Large intestine (tissue), 3 donors: ENCODE results near the gene FAM114A1. TPM values are rescaled to one million over a fixed set of nuclear protein-coding genes. Genes with fewer than 3 reads are reported as not detected.

Experiments
- DNase-seq, 2 donors: peaks; one replicate each; pipeline versions ENCODE4 v3.0.0 to v3.0.0-alpha.2; 2013
- H3K27ac ChIP-seq: one replicate; pipeline ENCODE4 v1.5.1; 2013; ENCODE audit warnings: low read length
- H3K27me3 ChIP-seq: 2 replicates; pipeline ENCODE4 v1.6.1; 2013; ENCODE audit warnings: low read length; ENCODE audit not compliant: control insufficient read depth, insufficient read depth
- H3K36me3 ChIP-seq: 2 replicates; pipeline ENCODE4 v1.6.1; 2013; ENCODE audit warnings: low read length; ENCODE audit not compliant: control insufficient read depth, insufficient read depth
- H3K4me1 ChIP-seq: one replicate; pipeline ENCODE4 v1.6.1; 2013; ENCODE audit warnings: low read length; ENCODE audit not compliant: control insufficient read depth, insufficient read depth
- H3K4me3 ChIP-seq: one replicate; pipeline ENCODE4 v1.5.1; 2013; ENCODE audit warnings: low read length
- H3K9me3 ChIP-seq: one replicate; pipeline ENCODE4 v1.6.1; 2013; ENCODE audit warnings: mild to moderate bottlenecking, low read depth, low read length, moderate library complexity; ENCODE audit not compliant: control insufficient read depth
- WGBS: methylation state at CpG from one replicate; pipeline ENCODE4 v1.1.5; 2013; ENCODE audit warnings: low lambda C conversion rate; ENCODE audit not compliant: insufficient coverage; 5-methylcytosine and 5-hydroxymethylcytosine counted together
- polyA plus RNA-seq: library from polyadenylated mRNA; unstranded; fragments of 120-200 nt; gene quantifications from one replicate; pipeline ENCODE4 v1.2.1, GENCODE V29; 2013

FAM114A1 gene
- polyA plus RNA-seq, 1 donor, result 36.9 TPM

DNA sequence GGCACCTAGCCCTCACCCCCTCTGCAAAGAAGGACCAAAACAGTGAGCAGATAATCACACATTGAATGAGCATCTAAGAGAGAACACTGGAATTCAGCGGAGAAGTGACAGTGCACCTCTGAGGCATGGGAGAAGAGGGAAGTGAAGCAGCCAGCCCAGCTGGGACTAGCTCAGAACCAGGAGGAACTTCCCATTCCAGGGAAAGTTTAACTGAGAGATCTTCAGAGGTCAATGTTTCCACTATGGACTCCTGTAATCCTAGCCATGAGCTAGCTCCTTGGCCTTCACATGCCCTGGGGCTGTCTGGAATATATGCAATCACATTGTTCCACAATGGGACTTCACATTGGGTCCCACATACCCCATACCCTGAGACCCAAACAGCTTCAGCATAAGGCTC is 35.4 kb upstream of the FAM114A1 start:
- Histone ChIP-seq H3K36me3 (no peaks in the 10 kb centered on the region), H3K4me1 (no peaks in the 10 kb centered on the region), H3K27ac (no peak overlapping the region), H3K4me3 (no peak overlapping the region), H3K9me3 (peaks cover 2% of the 10 kb centered on the region), H3K27me3 (no peaks in the 10 kb centered on the region)
- WGBS, result no CpG with 5 or more reads among the region's 1 CpG
- DNase-seq, result no peak

DNA sequence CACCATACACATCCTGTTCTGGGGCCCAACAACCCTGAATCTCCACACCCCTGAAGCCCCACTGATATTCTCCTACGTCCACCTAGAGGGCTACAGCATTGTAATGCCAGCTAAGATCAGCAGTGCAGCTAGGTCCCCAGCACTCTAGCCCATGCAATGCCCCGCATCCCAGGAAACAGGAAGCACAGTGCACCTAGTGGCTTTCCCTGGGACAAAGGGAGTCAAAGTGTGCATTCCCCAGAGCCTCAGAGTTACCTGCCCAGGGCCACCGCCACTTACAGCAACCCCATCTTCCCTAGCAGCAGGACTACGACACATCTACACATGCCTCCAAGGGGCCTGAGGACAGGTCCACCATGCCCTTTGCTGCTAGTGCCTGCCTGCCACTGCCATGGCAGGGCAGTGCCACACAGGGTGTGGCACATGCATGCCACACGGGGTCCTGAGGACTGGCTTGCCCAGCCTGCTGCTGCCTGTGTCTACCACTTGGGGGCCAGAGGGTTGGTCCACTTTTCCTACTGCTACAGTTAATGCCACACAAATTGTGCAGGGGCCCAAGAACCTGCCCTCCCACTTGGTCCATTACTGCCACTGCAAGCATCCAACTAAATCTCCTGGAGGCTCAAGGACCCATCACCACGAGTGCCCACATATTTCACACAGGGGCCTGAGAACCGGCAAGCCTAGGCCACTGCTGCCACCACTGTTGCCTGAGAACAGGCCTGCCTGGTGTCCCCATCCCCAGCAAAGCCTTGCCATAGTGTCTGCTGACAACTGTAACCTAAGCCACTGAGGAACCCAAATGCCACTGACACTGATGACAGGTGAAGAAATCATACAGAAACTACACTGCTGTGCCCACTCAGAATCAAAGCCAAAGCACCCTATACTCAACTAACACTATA is 34.7 kb upstream of the FAM114A1 start:
- no peak overlapping the region for H3K4me3 ChIP-seq
- no peaks in the 10 kb centered on the region for H3K27me3 ChIP-seq
- no peak for DNase-seq
- H3K36me3 ChIP-seq, result no peaks in the 10 kb centered on the region
- no CpG with 5 or more reads among the region's 7 CpGs for WGBS
- H3K4me1 ChIP-seq, result no peaks in the 10 kb centered on the region
- peaks cover 2% of the 10 kb centered on the region for H3K9me3 ChIP-seq
- H3K27ac ChIP-seq, result no peak overlapping the region

DNA sequence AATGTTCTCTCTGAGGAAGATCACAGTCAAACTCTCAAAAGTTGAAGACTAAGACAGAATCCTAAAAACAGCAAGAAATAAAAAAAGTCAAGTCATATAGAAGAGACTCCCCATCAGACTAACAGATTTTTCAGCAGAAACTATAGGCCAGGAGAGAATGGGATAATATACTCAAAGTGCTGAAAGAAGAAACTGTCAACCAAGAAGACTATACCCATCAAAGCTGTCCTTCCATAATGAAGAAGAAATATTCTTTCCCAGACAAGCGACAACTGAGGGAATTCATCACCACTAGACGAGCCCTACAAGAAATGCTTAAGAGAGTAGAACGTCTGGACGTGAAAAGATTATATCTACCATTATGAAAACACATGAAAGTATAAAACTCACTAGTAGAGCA is 33.0 kb upstream of the FAM114A1 start:
- Histone ChIP-seq H3K27me3 (no peaks in the 10 kb centered on the region), H3K4me1 (no peaks in the 10 kb centered on the region), H3K4me3 (no peak overlapping the region), H3K27ac (no peak overlapping the region), H3K36me3 (no peaks in the 10 kb centered on the region), H3K9me3 (peaks cover 2% of the 10 kb centered on the region)
- DNase-seq, result no peak
- 83% methylated on average over 2 of the region's 4 CpGs for WGBS

DNA sequence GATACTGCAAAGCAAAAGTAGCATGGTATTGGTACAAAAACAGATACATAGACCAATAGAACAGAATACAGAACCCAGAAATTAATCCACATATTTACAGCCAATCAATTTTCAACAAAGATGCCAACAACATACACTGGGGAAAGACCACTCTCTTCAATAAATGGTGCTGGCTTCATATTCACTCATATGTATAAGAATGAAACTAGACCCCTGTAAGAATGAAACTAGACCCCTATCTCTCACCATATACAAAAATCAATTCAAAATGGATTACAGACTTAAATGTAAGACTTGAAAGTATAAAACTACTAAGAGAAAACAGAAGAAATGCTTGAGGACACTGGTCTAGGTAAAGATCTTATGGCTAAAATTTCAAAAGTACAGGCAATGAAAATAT is 30.3 kb upstream of the FAM114A1 start:
- Histone ChIP-seq H3K4me3 (no peak overlapping the region), H3K4me1 (no peaks in the 10 kb centered on the region), H3K36me3 (no peaks in the 10 kb centered on the region), H3K27me3 (peaks cover 2% of the 10 kb centered on the region), H3K9me3 (peaks cover 2% of the 10 kb centered on the region), H3K27ac (no peak overlapping the region)
- DNase-seq, result no peak

DNA sequence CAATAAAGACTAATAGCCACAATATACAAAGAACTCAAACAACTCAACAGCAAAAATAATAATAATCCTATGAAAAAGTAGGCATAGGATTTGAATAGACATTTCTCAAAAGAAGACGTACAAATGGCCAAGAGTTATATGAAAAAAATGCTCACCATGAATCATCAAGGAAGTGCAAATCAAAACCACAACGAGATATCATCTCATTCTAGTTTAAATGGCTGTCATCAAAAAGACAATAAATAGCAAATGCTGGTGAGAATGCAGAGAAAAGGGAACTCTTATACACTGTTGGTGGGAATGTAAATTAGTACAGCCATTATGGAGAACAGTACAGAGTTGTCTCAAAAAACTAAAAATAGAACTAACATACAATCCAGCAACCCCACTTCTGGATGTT is 29.8 kb upstream of the FAM114A1 start:
- Histone ChIP-seq H3K36me3 (no peaks in the 10 kb centered on the region), H3K4me1 (no peaks in the 10 kb centered on the region), H3K27ac (no peak overlapping the region), H3K9me3 (peaks cover 2% of the 10 kb centered on the region), H3K4me3 (no peak overlapping the region), H3K27me3 (peaks cover 3% of the 10 kb centered on the region)
- no peak for DNase-seq
- WGBS, result 92% methylated on average over 2 of the region's 2 CpGs

DNA sequence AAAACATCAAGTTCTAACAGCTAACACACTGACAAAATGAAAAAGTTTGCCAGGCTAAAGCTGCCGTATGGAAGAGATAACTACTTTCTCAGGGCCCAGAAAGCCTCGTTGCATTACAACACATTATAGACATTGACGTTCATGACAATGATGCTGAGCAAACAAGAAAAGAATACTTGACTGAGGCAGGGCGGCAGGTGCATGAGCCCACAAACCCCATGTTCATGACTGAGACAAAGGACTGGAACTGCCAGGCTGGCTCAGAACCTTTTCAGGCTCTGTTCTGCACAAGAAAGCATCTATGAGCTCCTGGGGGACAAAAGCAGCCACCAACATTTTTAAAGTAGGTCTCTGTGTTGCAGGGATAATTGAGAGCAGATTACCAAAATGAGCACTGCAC is 24.6 kb upstream of the FAM114A1 start:
- Histone ChIP-seq H3K27ac (no peak overlapping the region), H3K9me3 (no peaks in the 10 kb centered on the region), H3K36me3 (no peaks in the 10 kb centered on the region), H3K4me3 (no peak overlapping the region), H3K27me3 (peaks cover 3% of the 10 kb centered on the region), H3K4me1 (no peaks in the 10 kb centered on the region)
- no peak for DNase-seq
- no CpG with 5 or more reads among the region's 4 CpGs for WGBS

DNA sequence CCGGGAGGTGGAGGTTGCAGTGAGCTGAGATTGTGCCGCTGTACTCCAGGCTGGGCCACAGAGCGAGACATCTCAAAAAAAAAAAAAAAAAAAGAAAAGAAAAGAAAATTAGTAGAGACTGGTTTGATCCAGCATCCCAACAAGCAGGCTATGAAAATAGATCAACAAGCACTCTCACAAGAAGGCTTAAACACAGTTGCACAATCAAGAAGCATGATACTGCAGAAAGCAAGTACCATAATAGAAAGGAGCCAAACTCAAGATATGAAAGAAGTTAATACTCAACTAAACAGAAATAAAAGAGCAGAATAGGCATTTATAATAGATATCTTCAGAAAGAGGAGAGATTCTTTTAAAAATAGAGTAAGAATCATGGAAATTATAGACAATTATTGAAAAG is 21.6 kb upstream of the FAM114A1 start:
- H3K36me3 ChIP-seq, result no peaks in the 10 kb centered on the region
- H3K4me3 ChIP-seq, result no peak overlapping the region
- H3K27me3 ChIP-seq, result peaks cover 3% of the 10 kb centered on the region
- no CpG with 5 or more reads among the region's 3 CpGs for WGBS
- H3K9me3 ChIP-seq, result no peaks in the 10 kb centered on the region
- no peak for DNase-seq
- H3K27ac ChIP-seq, result no peak overlapping the region
- H3K4me1 ChIP-seq, result no peaks in the 10 kb centered on the region

DNA sequence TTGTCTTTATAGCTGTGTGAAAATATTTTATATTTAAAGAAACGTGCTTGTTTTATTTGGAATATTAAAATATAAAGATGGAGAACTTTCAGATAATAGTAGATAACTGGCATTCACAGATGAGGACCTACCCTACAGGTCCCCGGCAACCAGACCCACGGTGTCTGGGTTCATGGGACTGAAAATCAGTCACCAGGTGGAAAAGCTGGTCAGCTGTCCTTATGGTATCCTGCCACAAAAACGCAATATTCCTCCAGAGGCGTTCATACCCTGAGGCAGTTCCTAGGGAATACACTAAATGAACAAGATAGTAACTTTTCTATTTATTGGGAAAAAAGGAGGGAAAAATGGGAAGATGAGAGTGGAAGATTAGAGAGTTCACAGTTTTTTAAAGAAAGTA is 12.1 kb upstream of the FAM114A1 start:
- no peak overlapping the region for H3K4me3 ChIP-seq

DNA sequence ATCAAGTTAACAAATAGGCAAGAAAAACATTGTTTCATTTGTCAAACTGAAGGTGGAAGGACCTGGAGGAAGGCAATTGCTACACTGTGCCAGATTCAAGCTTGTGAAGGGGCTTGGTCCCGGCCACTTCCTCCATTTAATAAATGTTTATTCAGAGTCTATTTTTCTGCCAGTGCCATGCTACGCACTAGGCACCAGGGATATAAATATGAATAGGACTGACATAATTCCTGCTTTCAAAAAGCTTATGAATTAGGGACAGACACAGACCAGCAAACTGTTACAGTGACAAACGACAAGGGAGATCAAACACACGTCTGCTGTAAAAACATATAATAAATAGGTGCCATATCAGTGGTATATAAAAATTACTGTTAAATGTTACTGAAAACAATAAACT is 11.6 kb upstream of the FAM114A1 start:
- Histone ChIP-seq H3K9me3 (no peaks in the 10 kb centered on the region), H3K27ac (no peak overlapping the region), H3K4me3 (no peak overlapping the region), H3K4me1 (no peaks in the 10 kb centered on the region), H3K27me3 (no peaks in the 10 kb centered on the region), H3K36me3 (no peaks in the 10 kb centered on the region)
- DNase-seq, result no peak
- WGBS, result 83% methylated on average over 2 of the region's 4 CpGs

More for the DNA sequence above, 12.1 kb upstream of the FAM114A1 start:
- H3K27ac ChIP-seq, result no peak overlapping the region
- WGBS, result 100% methylated on average over 2 of the region's 5 CpGs
- H3K9me3 ChIP-seq, result no peaks in the 10 kb centered on the region
- H3K27me3 ChIP-seq, result no peaks in the 10 kb centered on the region
- no peak for DNase-seq
- no peaks in the 10 kb centered on the region for H3K4me1 ChIP-seq
- H3K36me3 ChIP-seq, result no peaks in the 10 kb centered on the region

DNA sequence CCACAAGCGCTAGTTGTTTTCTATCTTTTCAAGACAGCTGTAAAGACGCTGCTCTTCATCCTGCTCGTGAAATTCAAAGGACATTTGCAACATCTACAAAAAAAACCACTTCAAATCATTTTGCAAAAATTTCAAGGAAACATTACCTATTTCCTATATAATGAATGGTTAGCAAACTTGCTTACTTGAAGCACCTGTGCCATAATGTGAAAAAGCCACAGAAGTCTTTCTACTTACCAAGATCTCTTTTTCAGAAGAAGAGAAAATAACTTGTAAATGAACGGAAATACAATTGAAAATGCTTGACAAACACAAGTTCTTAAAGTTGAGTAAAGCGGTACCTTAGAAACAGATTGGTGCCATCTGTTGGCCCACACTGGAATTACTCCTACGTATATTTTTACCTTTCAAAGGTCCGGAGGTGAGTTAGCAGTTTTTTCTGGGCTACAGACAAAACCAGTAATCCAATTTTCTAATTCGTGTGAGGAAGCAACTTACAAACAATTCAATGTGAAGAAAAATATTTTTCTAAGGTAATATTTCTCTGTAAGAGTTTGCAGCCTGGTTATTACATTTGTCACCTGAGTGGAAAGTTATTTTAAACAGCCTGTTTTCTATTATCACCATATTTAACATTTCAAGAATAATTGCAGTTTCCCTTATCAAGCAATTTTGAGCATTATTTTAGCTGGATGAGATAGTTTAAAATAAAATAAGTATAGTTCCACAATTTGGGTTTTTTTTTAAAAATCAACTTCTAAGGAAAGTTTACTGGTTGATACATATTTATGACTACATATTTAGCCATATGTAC is 10.9 kb upstream of the FAM114A1 start, which contains the start of gene TLR6:
Gene TLR6, minus strand, starts transcription at position 294 of the 814 bp plus-strand sequence. CDS start 27,344 bp downstream, outside the sequence.
- Histone ChIP-seq H3K4me3 (no peak within 1 kb of the TSS), H3K36me3 (no peaks in the 10 kb centered on the region), H3K27ac (no peak within 1 kb of the TSS), H3K9me3 (no peaks in the 10 kb centered on the region), H3K4me1 (no peaks in the 10 kb centered on the region), H3K27me3 (no peaks in the 10 kb centered on the region)
- WGBS, result 27% methylated on average over 4 of the region's 8 CpGs
- DNase-seq, result peak; percentile 31 to 57
